Coronary artery (tissue), 2 donors: Measurements from ENCODE around the gene SLC31A2.
A peak's percentile ranks its signal among the peaks of the same experiment; 100 is the strongest.
"Not testable (repeated sequence)": the region's sequence is repeated elsewhere in the genome, so short reads cannot be mapped to it uniquely, and the experiment has no call there.

Experiments
- DNase-seq: peaks from one replicate; pipeline ENCODE4 v3.0.0-alpha.2; 2017; ENCODE audit warnings: low spot score
- H3K27ac ChIP-seq, 2 donors: fragments of 200-600 bp; sonication (generic); one replicate each; pipeline ENCODE4 v1.5.1; 2016 to 2019
- H3K4me3 ChIP-seq: fragments of 200-600 bp; sonication (generic); 2 replicates; pipeline ENCODE4 v1.5.1; 2016; ENCODE audit warnings: mild to moderate bottlenecking, moderate library complexity
- TF ChIP-seq, protein P1 (sequence below): fragments of 200-600 bp; sonication (generic); IDR thresholded peaks from one replicate; pipeline ENCODE4 v1.5.1; 2019; ENCODE audit warnings: antibody characterized with exemption

Gene SLC31A2, protein sequence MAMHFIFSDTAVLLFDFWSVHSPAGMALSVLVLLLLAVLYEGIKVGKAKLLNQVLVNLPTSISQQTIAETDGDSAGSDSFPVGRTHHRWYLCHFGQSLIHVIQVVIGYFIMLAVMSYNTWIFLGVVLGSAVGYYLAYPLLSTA

DNA sequence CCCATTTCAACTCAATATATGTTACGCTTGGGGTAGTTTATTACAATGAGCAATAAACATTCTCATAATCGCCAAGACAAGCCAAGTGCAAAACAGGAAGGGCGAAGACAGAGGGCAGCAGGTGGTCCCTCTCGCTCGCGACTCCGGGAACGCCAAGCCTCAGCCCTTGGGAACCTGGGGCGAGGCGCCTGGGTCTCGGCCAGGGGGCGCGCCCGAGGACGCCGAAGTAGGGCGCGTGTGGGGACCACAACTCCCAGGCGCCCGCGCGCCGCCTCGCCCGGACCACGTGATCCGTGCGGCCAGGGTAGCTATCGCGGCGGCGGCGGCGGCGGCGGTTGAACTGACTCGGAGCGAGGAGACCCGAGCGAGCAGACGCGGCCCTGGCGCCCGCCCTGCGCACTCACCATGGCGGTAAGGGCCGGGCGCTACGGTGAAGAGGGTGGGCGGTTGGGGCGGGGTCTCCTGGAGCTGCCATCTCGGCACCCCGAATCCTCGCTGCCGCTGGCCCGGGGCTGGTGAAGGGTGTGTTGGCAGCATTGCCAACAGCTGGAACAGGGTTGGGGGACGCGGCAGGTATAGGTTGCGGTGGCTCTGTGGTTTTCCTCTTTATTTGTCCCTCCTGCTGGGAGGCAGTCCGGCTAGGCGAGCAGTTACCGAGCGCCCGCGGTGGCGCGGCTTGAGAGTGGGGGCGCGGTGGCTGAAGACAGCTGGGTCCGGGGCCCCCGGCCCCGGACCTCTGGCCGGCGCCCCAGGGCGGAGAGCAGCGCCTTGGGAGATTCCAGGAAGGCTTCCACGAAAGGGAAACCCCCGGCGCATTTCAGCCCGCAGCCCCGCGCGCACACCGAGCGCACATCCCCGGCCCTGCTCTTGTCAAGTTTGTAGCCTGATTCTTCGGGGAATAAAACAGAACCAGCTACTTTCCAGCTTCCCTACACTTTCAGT lies at the start of gene SLC31A2:
TSS of gene SLC31A2 (plus strand) at position 338 of the 942 bp plus-strand sequence. CDS start at position 406, 68 bp downstream.
- Histone ChIP-seq H3K27ac (peak within 1 kb of the TSS; percentile 41 to 86), H3K4me3 (peak within 1 kb of the TSS; percentile 85)
- peak; percentile 90 for DNase-seq
- TF ChIP-seq, protein P1, sequence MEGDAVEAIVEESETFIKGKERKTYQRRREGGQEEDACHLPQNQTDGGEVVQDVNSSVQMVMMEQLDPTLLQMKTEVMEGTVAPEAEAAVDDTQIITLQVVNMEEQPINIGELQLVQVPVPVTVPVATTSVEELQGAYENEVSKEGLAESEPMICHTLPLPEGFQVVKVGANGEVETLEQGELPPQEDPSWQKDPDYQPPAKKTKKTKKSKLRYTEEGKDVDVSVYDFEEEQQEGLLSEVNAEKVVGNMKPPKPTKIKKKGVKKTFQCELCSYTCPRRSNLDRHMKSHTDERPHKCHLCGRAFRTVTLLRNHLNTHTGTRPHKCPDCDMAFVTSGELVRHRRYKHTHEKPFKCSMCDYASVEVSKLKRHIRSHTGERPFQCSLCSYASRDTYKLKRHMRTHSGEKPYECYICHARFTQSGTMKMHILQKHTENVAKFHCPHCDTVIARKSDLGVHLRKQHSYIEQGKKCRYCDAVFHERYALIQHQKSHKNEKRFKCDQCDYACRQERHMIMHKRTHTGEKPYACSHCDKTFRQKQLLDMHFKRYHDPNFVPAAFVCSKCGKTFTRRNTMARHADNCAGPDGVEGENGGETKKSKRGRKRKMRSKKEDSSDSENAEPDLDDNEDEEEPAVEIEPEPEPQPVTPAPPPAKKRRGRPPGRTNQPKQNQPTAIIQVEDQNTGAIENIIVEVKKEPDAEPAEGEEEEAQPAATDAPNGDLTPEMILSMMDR: no peak

DNA sequence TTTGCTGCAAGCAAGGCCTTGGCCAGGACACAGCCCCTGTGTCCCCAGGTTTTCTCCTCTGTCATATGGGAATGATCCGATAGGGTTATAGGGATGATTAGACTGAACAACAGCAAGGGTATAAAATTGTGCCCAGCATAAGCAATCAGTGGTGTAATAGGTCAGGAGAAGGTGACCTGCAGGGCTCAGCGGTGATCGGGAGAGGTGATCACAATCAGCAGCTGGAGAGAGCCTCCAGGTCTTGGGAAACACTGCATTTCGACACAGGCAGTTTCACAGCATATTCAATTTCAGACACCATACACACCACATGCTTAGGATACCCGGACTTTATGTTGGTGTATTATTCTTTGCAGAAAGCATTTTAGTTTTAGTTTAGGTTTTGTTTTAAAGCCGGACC lies 45.5 kb upstream of the SLC31A2 start:
- H3K27ac ChIP-seq, DNase-seq, H3K4me3 ChIP-seq: not testable (repeated sequence)

DNA sequence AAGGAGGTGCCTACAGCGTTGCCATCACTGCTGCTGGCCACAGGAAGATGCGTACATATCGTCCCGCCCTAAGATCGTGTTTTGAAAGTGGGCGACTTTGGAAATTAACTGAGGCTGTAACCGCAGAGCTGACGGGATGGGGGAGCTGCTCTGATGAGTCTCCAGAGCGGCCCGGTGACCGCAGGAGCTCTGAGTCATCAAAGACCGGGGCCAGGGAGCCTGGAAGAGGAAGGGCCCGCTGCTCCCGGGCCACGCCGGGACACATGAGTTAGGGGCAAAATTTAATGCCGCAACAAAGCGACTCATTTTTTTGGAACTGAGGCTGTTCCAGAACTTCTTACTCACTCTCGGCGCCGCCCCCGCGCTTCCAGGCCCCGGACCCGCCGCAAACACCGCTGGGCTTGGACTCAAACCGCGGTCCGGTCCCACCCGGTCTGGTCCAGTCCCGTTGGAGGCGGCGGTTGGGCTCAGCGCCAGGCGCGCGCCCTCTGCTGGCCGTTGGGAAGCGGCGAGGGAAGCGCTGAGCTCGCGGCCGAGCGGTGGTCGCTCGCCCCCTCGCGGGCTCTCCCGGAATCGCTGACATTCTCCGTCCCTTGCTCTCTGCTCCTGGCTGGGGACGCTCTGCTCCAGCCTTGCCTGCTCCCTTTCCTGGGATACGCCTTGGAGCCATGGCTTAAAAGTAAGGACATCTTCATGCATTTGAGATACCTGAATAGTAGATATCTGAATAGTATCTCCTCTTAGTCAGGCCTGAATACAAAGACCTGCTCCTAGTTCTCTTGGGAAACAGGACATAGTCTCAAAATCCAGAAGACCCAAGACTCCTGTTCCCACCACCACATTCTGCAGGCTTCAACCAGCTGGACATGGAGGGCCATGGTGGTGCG lies 39.5 kb upstream of the SLC31A2 start:
- DNase-seq, H3K4me3 ChIP-seq: not testable (repeated sequence)
- peak overlapping the region in 1 of 2 donors; percentile 41 for H3K27ac ChIP-seq

DNA sequence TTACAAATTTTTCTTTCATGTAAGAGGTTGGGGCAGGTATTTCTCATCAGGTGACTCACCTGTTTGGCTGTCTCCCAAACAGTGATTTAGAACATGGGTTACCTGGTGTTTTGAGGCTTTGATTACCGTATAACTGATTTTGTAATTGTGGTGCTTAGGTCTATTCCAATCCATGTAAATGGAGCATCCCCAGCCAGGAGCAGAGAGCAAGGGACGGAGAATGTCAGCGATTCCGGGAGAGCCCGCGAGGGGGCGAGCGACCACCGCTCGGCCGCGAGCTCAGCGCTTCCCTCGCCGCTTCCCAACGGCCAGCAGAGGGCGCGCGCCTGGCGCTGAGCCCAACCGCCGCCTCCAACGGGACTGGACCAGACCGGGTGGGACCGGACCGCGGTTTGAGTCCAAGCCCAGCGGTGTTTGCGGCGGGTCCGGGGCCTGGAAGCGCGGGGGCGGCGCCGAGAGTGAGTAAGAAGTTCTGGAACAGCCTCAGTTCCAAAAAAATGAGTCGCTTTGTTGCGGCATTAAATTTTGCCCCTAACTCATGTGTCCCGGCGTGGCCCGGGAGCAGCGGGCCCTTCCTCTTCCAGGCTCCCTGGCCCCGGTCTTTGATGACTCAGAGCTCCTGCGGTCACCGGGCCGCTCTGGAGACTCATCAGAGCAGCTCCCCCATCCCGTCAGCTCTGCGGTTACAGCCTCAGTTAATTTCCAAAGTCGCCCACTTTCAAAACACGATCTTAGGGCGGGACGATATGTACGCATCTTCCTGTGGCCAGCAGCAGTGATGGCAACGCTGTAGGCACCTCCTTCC lies 37.9 kb upstream of the SLC31A2 start:
- not testable (repeated sequence) for DNase-seq, H3K4me3 ChIP-seq, H3K27ac ChIP-seq

DNA sequence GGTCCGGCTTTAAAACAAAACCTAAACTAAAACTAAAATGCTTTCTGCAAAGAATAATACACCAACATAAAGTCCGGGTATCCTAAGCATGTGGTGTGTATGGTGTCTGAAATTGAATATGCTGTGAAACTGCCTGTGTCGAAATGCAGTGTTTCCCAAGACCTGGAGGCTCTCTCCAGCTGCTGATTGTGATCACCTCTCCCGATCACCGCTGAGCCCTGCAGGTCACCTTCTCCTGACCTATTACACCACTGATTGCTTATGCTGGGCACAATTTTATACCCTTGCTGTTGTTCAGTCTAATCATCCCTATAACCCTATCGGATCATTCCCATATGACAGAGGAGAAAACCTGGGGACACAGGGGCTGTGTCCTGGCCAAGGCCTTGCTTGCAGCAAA lies 32.0 kb upstream of the SLC31A2 start:
- DNase-seq, H3K27ac ChIP-seq, H3K4me3 ChIP-seq: not testable (repeated sequence)

DNA sequence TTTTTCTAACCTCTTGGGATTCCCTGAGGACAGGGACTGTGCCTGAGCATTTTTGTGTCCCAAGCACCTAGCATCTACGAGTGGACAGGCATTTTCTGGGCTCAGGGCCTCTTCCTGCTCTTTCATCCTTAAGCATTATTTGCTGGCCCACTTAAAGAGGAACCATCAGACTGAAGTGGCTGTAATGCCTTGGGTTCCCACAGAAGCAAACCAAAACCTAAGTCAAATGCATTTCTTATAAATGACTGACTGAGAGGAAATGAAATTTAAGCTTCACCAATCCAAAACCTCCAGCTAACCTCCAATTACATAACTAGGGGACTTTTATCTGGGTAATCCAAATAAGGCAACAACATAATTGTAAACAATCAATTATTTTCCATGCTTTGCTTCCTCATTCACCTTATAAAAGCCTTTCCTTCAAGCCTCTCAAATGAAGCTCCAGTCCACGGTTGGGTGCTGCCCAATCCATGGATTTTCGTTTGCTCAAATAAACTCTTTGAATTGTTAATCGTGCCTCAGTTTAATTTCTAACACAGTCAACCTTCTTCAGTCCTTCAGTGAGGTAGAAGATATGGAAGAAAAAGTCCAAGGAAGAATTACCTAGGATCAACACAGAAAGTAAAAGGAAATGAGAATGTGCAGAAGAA lies 25.3 kb upstream of the SLC31A2 start:
- no peak overlapping the region for H3K4me3 ChIP-seq
- no peak overlapping the region for H3K27ac ChIP-seq
- TF ChIP-seq, protein P1: no peak
- DNase-seq: no peak

DNA sequence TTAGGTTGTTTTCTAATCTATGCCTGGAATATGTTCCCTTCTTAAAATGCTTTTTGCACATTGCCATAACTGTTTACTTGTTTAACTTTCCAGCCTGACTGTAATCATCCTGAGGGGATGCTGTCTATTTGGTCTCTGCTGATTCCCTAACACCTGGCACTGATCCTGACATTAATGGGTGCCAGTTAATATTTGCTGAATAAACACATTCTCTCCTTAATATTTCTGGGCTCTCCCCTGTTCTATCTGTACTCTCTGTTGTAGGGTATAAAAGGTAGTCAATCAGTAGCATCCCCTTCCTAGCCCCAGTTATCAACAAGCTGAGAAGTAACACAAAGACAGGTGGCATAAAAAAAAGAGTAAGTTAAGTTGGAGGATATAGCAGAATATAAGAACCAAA lies 21.3 kb upstream of the SLC31A2 start:
- no peak for DNase-seq
- TF ChIP-seq, protein P1: no peak
- no peak overlapping the region for H3K27ac ChIP-seq
- no peak overlapping the region for H3K4me3 ChIP-seq

DNA sequence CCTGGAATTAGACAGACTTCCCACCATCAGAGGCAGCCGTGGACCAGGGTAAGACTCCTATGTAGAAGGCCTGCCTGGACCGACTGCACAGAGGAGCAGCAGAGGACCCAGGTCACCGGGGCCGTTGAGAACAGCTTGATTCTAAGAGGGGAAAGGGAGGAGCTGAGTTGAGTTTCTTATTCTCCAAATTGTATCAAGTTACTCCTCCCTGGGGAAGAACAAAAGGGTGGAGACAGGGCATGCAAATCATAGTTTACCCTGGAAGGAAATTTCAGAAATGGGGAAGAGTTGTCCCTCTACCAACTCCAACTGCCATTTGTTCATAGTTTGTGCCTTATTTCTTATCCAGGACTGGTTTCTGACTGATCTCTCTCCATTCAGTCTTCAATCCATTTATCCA lies 20.9 kb upstream of the SLC31A2 start:
- no peak overlapping the region for H3K27ac ChIP-seq
- H3K4me3 ChIP-seq: no peak overlapping the region
- TF ChIP-seq, protein P1: no peak
- peak; percentile 50 for DNase-seq
